Measurements from ENCODE around the gene TPR.
A peak's percentile ranks its signal among the peaks of the same experiment; 100 is the strongest.
"Not testable (repeated sequence)": the region's sequence is repeated elsewhere in the genome, so short reads cannot be mapped to it uniquely, and the experiment has no call there.

The TPR gene

DNA sequence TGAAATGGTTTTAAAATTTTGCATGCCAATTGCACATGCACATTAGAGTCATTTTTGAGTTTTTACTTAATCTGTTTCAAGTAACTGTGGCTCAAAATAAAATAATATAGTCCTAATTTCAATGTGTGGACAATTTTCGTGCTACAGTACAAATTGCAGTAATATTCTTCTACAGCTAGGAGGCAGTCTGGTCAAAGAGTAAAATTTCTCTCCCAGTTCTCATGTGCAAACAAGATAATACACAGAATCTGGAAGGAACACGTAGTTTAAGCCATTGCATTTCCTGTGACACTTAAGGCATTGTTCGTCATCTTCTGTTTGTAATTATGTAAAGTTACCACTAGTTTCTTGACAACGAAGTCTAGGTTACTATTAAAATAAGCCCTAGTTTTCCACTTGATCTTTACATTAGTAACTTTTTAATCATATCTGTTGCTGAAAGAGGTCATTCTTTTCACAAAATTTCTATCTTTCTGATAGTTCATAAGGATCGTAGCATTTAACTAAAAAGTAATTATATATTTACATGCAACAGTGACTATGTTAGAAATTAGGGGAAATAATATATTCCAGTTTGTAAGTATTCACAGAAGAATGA, 29.5 kb upstream of the TPR start:
- H3K27ac ChIP-seq (replicated peaks; ENCODE audit: low read length) = no peak overlapping the region
- no CpG with 5 or more reads among the region's 5 CpGs for WGBS, 2 donors (ENCODE audit: extremely low coverage in 2 of 2, insufficient read length in 2 of 2, insufficient replicate concordance in 1 of 2)
- H3K4me1 ChIP-seq (ENCODE audit: control insufficient read depth in 2 of 2, insufficient read depth in 1 of 2, low read depth in 1 of 2, low read length in 2 of 2) = no peaks in the 10 kb centered on the region
- no peak overlapping the region for H3K18ac ChIP-seq (ENCODE audit: low read length)
- H2BK12ac ChIP-seq (ENCODE audit: low read length) = no peak overlapping the region
- no peak overlapping the region for H2BK15ac ChIP-seq (ENCODE audit: low read length)
- H3K4me2 ChIP-seq (ENCODE audit: insufficient read depth, low read length, poor library complexity, severe bottlenecking) = no peak overlapping the region
- H2AFZ ChIP-seq (ENCODE audit: low read length) = no peak overlapping the region
- H2BK120ac ChIP-seq (ENCODE audit: low read depth, low read length) = no peak overlapping the region
- no peaks in the 10 kb centered on the region for H3K9me3 ChIP-seq (replicated peaks in 1 of 2; ENCODE audit: control insufficient read depth in 2 of 2, insufficient read depth in 1 of 2, low read depth in 1 of 2, low read length in 2 of 2)
- no peak overlapping the region for H4K91ac ChIP-seq (ENCODE audit: low read depth, low read length, poor library complexity)
- H2BK5ac ChIP-seq (ENCODE audit: low read length) = no peak overlapping the region
- H2AK5ac ChIP-seq (ENCODE audit: low read depth, low read length) = no peak overlapping the region
- H3K27me3 ChIP-seq (ENCODE audit: control insufficient read depth in 3 of 3, insufficient read depth in 3 of 3, low read depth in 1 of 3, low read length in 3 of 3) = no peaks in the 10 kb centered on the region
- no peak overlapping the region for H3K9ac ChIP-seq (ENCODE audit: low read depth, low read length, poor library complexity)
- no peak overlapping the region for H3K23ac ChIP-seq (ENCODE audit: low read depth, low read length, poor library complexity)
- H3K14ac ChIP-seq (ENCODE audit: low read length) = no peak overlapping the region
- H4K8ac ChIP-seq (ENCODE audit: low read depth, low read length) = no peak overlapping the region
- DNase-seq (ENCODE audit: low spot score) = peak; percentile 4
- no peak overlapping the region for H3K4me3 ChIP-seq (ENCODE audit: low read length in 2 of 2)
- peaks cover 2 to 82% of the 10 kb centered on the region in 2 donors for H3K36me3 ChIP-seq (replicated peaks in 1 of 2; ENCODE audit: control insufficient read depth in 2 of 2, insufficient read depth in 2 of 2, low read length in 2 of 2)
- no peaks in the 10 kb centered on the region for H3K79me1 ChIP-seq (ENCODE audit: low read depth, low read length)
- H3K4ac ChIP-seq (ENCODE audit: low read length) = no peak overlapping the region

DNA sequence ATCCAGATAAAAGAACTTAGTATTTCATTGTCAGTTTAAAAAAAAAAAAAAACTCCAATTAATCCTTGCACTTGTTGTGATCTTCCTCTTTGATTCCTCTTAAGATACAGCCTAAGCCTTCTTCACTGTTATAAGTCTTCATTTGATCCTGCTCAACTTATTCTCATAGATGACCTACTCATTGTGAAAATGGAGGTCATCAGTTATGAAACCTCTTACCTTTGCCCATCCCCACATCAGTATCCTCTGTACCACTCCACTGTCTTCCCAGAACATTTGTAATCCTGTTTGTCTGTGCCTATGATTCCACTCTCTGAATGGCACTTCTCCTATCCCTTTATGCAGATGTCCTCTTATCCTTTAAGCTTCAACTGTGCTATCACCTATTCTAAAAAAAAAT, 28.6 kb upstream of the TPR start:
- H3K18ac ChIP-seq (ENCODE audit: low read length) = no peak overlapping the region
- DNase-seq (ENCODE audit: low spot score) = no peak
- no peak overlapping the region for H3K4me3 ChIP-seq (ENCODE audit: low read length in 2 of 2)
- no peak overlapping the region for H3K9ac ChIP-seq (ENCODE audit: low read depth, low read length, poor library complexity)
- no peak overlapping the region for H3K4ac ChIP-seq (ENCODE audit: low read length)
- no peaks in the 10 kb centered on the region for H3K27me3 ChIP-seq (ENCODE audit: control insufficient read depth in 3 of 3, insufficient read depth in 3 of 3, low read depth in 1 of 3, low read length in 3 of 3)
- peaks cover 5 to 82% of the 10 kb centered on the region in 2 donors for H3K36me3 ChIP-seq (replicated peaks in 1 of 2; ENCODE audit: control insufficient read depth in 2 of 2, insufficient read depth in 2 of 2, low read length in 2 of 2)
- no peaks in the 10 kb centered on the region for H3K9me3 ChIP-seq (replicated peaks in 1 of 2; ENCODE audit: control insufficient read depth in 2 of 2, insufficient read depth in 1 of 2, low read depth in 1 of 2, low read length in 2 of 2)
- no peaks in the 10 kb centered on the region for H3K79me1 ChIP-seq (ENCODE audit: low read depth, low read length)
- H3K23ac ChIP-seq (ENCODE audit: low read depth, low read length, poor library complexity) = no peak overlapping the region
- no peak overlapping the region for H2BK12ac ChIP-seq (ENCODE audit: low read length)
- H4K91ac ChIP-seq (ENCODE audit: low read depth, low read length, poor library complexity) = no peak overlapping the region
- no peak overlapping the region for H3K4me2 ChIP-seq (ENCODE audit: insufficient read depth, low read length, poor library complexity, severe bottlenecking)
- no peak overlapping the region for H2BK120ac ChIP-seq (ENCODE audit: low read depth, low read length)
- no peak overlapping the region for H2BK15ac ChIP-seq (ENCODE audit: low read length)
- no peak overlapping the region for H3K14ac ChIP-seq (ENCODE audit: low read length)
- H2AFZ ChIP-seq (ENCODE audit: low read length) = no peak overlapping the region
- no peak overlapping the region for H3K27ac ChIP-seq (replicated peaks; ENCODE audit: low read length)
- no peak overlapping the region for H2AK5ac ChIP-seq (ENCODE audit: low read depth, low read length)
- no peaks in the 10 kb centered on the region for H3K4me1 ChIP-seq (ENCODE audit: control insufficient read depth in 2 of 2, insufficient read depth in 1 of 2, low read depth in 1 of 2, low read length in 2 of 2)
- H4K8ac ChIP-seq (ENCODE audit: low read depth, low read length) = no peak overlapping the region
- no peak overlapping the region for H2BK5ac ChIP-seq (ENCODE audit: low read length)

DNA sequence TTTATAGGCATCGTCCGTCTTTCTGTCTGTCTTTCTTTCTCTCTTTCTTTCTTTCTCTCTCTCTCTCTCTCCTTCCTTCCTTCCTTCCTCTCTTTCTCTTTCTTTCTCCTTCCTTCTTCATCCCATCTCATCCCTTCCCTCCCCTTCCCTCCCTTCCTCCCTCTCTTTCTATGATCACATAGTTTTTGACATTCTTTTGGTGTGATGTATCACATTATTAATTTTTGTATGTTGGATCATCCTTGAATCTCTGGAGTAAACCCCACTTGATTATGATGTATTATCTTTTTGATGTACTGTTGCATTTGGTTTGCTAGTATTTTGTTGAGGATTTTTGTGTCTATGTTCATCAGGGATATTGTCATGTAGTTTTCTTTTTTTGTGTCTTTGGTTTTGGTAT, 26.4 kb upstream of the TPR start:
- peaks cover 5 to 81% of the 10 kb centered on the region in 2 donors for H3K36me3 ChIP-seq (replicated peaks in 1 of 2; ENCODE audit: control insufficient read depth in 2 of 2, insufficient read depth in 2 of 2, low read length in 2 of 2)
- no CpG with 5 or more reads among the region's 2 CpGs for WGBS, 2 donors (ENCODE audit: extremely low coverage in 2 of 2, insufficient read length in 2 of 2, insufficient replicate concordance in 1 of 2)
- not testable (repeated sequence) for H3K14ac ChIP-seq (ENCODE audit: low read length); H2BK120ac ChIP-seq (ENCODE audit: low read depth, low read length); H3K9ac ChIP-seq (ENCODE audit: low read depth, low read length, poor library complexity); H2AK5ac ChIP-seq (ENCODE audit: low read depth, low read length); H2BK12ac ChIP-seq (ENCODE audit: low read length); H3K27me3 ChIP-seq (ENCODE audit: control insufficient read depth in 3 of 3, insufficient read depth in 3 of 3, low read depth in 1 of 3, low read length in 3 of 3); H3K4me1 ChIP-seq (ENCODE audit: control insufficient read depth in 2 of 2, insufficient read depth in 1 of 2, low read depth in 1 of 2, low read length in 2 of 2); H4K8ac ChIP-seq (ENCODE audit: low read depth, low read length); H4K91ac ChIP-seq (ENCODE audit: low read depth, low read length, poor library complexity); H2BK5ac ChIP-seq (ENCODE audit: low read length); H3K23ac ChIP-seq (ENCODE audit: low read depth, low read length, poor library complexity); H3K79me1 ChIP-seq (ENCODE audit: low read depth, low read length); H2AFZ ChIP-seq (ENCODE audit: low read length); DNase-seq (ENCODE audit: low spot score); H3K9me3 ChIP-seq (replicated peaks in 1 of 2; ENCODE audit: control insufficient read depth in 2 of 2, insufficient read depth in 1 of 2, low read depth in 1 of 2, low read length in 2 of 2); H2BK15ac ChIP-seq (ENCODE audit: low read length); H3K4me2 ChIP-seq (ENCODE audit: insufficient read depth, low read length, poor library complexity, severe bottlenecking); H3K4ac ChIP-seq (ENCODE audit: low read length); H3K18ac ChIP-seq (ENCODE audit: low read length); H3K27ac ChIP-seq (replicated peaks; ENCODE audit: low read length); H3K4me3 ChIP-seq (ENCODE audit: low read length in 2 of 2)

DNA sequence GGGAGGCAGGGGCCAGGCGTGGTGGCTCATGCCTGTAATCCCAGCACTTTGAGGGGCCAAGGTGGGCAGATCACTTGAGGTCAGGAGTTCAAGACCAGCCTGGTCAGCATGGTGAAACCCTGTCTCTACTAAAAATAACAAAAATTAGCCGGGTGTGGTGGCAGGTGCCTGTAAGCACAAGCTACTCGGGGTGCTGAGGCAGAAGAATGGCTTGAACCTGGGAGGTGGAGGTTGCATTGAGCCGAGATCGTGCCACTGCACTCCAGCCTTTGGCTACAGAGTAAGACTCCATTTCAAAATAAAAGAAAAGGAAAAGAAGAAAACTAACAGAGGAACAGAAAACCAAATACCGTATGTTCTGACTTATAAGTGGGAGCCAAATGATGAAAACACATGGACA, 17.7 kb upstream of the TPR start:
- not testable (repeated sequence) for H3K27ac ChIP-seq (replicated peaks; ENCODE audit: low read length); H3K23ac ChIP-seq (ENCODE audit: low read depth, low read length, poor library complexity); H2BK120ac ChIP-seq (ENCODE audit: low read depth, low read length); H3K9me3 ChIP-seq (replicated peaks in 1 of 2; ENCODE audit: control insufficient read depth in 2 of 2, insufficient read depth in 1 of 2, low read depth in 1 of 2, low read length in 2 of 2); H2BK5ac ChIP-seq (ENCODE audit: low read length); H3K9ac ChIP-seq (ENCODE audit: low read depth, low read length, poor library complexity); DNase-seq (ENCODE audit: low spot score); H2AK5ac ChIP-seq (ENCODE audit: low read depth, low read length); H3K27me3 ChIP-seq (ENCODE audit: control insufficient read depth in 3 of 3, insufficient read depth in 3 of 3, low read depth in 1 of 3, low read length in 3 of 3); H2AFZ ChIP-seq (ENCODE audit: low read length); H3K14ac ChIP-seq (ENCODE audit: low read length); H4K91ac ChIP-seq (ENCODE audit: low read depth, low read length, poor library complexity); H2BK12ac ChIP-seq (ENCODE audit: low read length); H3K4me1 ChIP-seq (ENCODE audit: control insufficient read depth in 2 of 2, insufficient read depth in 1 of 2, low read depth in 1 of 2, low read length in 2 of 2); H3K4me2 ChIP-seq (ENCODE audit: insufficient read depth, low read length, poor library complexity, severe bottlenecking); H2BK15ac ChIP-seq (ENCODE audit: low read length); H3K4me3 ChIP-seq (ENCODE audit: low read length in 2 of 2); H3K4ac ChIP-seq (ENCODE audit: low read length); H3K18ac ChIP-seq (ENCODE audit: low read length); H3K79me1 ChIP-seq (ENCODE audit: low read depth, low read length); H4K8ac ChIP-seq (ENCODE audit: low read depth, low read length)
- H3K36me3 ChIP-seq (replicated peaks in 1 of 2; ENCODE audit: control insufficient read depth in 2 of 2, insufficient read depth in 2 of 2, low read length in 2 of 2) = peaks cover 2 to 96% of the 10 kb centered on the region in 2 donors
- WGBS, 2 donors (ENCODE audit: extremely low coverage in 2 of 2, insufficient read length in 2 of 2, insufficient replicate concordance in 1 of 2) = no CpG with 5 or more reads among the region's 6 CpGs

Data from neuronal stem cell (in vitro differentiated cells).